GM21717 (cell line): ENCODE results near the gene CCDC60.

Experiments
- ATAC-seq: cut with Tn5 transposase; IDR thresholded peaks from one replicate; pipeline ENCODE4 v1.9.1; 2021; ENCODE audit warnings: mild to moderate bottlenecking, moderate library complexity; ENCODE audit not compliant: unreplicated experiment

CCDC60 gene

GRCh38 chr12:119505001-119505400, 170.5 kb downstream of the CCDC60 start:
- no peak for ATAC-seq

- no peak for ATAC-seq
Measured at GRCh38 chr12:119512772-119513497, 178.4 kb downstream of the CCDC60 start.

GRCh38 chr12:119528241-119528640, 193.7 kb downstream of the CCDC60 start:
- ATAC-seq: no peak

GRCh38 chr12:119540476-119540875, 205.9 kb downstream of the CCDC60 start:
- no peak for ATAC-seq

DNA sequence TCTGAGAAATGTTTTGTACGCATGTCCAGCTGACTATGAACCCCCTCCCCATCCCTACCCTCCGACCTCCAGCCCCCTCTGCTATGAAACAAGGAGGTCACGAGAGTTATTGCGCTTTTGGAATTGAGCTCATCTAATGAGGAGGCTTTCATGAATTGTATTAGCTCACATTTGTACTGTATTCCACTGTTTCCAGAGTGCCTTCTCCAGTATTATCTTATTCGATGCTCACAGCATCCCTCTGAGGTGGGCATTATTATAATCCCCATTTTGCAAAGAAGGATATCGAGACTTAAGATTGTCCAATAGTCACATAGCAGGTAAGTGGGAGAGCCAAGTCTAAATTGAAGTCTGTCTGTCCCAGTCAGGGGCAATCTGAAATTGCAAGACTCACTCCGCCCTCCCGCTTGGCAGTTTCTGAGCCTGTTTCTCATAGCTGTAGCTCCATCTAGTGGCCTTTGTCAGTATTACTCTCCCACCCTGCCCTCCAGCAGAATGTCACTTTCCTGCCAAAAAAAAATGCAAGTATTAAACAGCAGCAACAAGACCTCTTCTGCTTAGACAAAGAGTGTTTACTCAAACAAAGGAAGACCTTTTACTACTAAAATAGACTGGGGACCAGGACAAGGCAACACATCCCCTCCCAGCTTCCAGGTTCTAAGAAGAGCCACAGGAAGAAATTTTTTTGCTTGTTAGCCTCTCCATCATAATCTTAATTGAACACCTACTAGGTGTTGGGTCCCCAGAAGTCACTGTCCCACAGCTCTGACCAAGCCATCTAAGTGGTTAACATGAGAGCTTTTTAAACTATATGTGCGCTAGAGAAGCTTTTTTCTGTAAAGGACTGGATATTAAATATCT, 210.5 kb downstream of the CCDC60 start:
- no peak for ATAC-seq

DNA sequence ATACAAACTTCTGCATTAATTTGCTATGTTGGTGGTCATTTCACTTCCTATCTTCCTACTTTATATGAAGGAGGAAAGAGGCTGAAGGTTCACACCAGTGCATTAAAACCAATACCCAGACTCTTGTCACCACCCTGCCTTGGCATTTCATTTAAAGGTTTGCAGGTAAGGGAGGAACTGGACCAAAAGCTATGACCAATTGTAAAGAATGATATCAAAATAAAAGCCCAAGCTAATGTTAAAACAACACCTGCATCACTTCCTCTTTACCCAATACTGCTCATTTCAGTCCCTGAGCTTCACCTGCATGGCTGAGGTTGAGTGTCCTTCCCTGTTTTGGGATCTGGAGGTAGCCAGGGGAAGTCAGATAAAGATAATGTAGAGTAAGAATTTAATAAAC, 211.8 kb downstream of the CCDC60 start:
- ATAC-seq: no peak

DNA sequence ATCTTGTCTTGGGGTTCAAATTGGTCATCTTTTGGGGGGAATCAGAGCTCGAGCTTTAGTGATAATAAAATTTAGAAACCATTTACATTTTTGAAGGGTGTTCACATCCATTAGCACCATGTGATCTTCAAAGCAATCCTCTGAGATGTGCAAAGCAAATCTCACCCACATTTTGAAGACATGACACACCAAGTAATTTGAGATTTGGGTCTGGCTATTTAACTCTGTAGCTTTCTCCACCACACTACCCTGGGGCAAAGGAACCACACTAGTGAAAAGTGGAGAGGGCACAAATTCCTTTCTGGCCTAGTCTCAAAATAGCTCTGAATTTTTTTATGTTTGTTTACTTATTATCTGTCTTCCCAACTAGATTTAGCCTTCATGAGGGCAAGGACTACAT, 212.5 kb downstream of the CCDC60 start:
- ATAC-seq: no peak

DNA sequence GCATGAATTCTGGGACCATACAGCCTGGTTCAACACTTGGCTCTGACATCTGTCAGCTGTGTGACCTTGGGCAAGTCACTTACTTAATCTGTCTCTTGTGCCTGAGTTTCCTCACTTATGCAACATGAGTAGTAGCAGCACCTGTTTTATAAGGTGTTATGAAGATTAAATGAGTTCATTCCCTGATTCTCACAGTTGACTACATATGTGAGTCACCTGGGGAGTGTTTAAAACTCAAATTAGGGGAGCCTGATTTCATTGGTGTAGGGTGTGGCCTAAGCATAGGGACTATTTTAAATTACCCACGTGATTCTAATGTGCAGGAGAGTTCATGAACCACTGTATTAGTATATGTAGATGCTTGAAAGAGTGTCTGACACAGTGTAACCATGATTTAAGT, 222.3 kb downstream of the CCDC60 start:
- no peak for ATAC-seq

DNA sequence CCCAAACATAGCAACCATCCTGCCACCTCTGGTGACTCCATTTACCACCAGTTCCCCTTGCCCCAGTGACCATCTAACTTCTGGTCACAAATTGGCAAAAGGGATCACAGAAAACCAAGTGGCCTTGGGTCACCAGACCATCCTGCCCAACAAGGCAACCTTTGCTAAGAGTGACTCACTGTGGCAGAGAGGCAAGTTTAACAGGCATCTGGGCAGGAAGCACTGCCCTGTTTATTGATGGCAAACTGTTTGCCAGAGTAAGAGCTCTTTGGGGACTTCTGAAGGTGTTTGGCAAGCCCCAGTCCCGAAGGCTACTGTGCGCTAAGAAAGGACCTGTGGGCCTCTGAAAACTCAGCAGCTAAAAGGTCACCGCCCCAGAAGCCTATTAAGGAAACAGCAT, 230.9 kb downstream of the CCDC60 start:
- ATAC-seq: no peak

DNA sequence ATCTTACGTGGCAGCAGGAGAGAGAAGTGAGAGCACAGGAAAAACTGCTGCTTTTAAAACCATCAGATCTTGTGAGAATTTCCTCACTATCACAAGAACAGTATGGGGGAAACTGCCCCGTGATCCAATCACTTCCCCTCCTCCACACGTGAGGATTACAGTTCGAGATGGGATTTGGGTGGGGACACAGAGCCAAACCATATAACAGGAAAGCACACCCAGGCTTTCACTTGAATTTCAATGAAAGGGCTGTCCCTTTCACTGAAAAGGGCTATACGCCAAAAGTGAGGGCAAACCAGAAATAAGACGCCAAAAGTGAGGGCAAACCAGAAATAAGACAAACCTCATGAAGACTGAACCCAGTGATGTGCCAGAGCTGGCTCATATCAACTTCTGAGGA, 236.2 kb downstream of the CCDC60 start:
- no peak for ATAC-seq

DNA sequence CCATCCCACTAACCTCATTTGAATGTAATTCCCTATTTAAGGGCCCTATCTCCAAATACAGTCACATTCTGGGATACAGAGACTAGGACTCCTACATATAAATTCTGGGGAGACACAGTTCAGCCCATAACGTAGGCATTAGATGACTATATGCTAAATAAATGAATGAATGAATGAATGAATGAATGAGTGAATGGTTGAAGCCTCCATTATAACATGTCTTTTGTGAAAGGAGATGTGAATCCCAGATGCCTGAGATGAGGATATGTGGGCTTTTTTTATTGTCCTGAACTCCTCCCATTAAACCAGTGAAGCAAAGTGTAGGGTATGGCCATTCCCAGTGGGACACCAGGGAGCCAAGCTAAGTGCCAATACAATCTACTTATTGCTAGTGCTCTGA, 238.6 kb downstream of the CCDC60 start:
- no peak for ATAC-seq

DNA sequence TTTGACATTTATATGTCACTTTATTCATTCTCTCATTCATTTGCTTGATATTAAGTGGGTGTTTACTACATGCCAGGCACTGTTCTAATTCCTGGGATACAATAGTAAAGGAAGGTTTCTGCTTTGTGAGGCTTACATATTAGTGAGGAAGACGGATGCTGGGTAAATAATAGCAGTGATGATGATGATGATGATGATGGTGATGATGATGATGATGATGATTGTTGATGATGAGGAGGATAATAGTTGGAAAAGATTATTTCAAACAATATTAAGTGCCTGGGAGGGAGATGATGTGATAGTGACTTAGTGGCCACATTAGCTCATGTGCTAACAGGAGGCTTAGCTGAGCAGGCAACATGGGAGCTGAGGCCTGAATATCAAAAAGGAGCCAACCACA, 239.7 kb downstream of the CCDC60 start:
- no peak for ATAC-seq

GRCh38 chr12:119576118-119576810, 241.7 kb downstream of the CCDC60 start:
- no peak for ATAC-seq

DNA sequence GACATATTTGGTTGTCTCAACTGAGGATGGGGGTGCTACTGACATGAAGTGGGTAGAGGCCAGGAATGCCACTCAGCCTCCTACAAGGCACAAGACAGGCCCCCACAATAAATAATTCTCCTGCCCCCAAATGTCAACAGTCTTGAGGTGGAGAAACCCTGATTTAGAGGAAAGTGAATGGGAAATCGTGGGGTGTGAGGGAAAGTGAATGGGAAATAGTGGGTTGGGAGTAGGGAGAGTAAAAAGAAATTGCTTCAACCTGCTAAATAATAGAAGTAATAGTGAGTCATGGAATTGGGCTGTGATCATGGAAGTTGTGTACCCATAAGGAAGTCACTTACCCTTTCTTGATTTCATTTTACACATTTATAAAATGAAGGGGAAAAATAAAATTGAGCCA, 242.4 kb downstream of the CCDC60 start:
- no peak for ATAC-seq

- no peak for ATAC-seq
Measured at GRCh38 chr12:119578112-119578511, 243.6 kb downstream of the CCDC60 start.

DNA sequence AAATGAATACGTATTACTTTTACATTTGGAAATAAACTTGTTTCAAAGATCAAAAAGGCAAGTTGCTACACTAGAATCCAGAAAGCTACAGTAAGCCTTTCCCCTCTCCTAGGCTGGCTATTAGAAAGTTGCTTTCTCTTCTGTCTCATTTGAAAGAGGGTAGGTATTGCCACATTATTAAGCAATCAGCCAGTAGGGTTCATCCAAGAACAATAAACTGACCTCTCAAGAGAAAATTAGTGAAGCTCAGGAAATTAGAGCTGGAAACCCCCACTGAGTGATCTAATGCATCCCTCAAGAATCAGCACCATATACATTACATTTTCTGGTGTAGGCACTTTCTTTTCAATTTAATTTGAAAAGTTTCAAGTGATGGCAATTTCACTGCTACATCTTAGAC, 254.6 kb downstream of the CCDC60 start:
- no peak for ATAC-seq

DNA sequence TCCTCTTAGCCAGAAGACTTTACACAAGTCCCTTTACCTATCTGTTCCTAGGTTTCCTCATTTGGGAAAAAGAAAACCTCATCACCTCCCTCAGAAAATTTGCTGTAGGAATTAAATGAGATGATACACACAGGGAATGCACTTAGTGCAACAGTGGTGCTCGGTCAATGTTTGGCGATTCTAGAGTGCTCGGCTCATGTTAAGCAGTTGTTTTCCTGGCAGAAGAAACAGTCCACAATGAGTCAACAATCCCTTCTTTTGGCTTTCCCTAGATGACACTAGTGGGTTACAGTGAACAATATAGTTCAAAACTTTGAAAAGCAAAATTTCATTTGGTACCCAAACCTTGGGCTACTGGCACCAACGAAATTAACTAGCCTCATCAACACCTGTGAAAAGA, 255.1 kb downstream of the CCDC60 start:
- ATAC-seq: no peak
